Midbrain (tissue), 1 donor: ENCODE results near the gene EYS.
"Not testable (repeated sequence)": the region's sequence is repeated elsewhere in the genome, so short reads cannot be mapped to it uniquely, and the experiment has no call there.

Experiments used
- DNase-seq: peaks from one replicate; lab custom pipeline; 2025; lab: John Stamatoyannopoulos, UW

The EYS gene

GRCh38 chr6:63738190-63738589 lies 1968.8 kb downstream of the EYS start:
- not testable (repeated sequence) for DNase-seq

GRCh38 chr6:63734923-63735322 lies 1972.1 kb downstream of the EYS start:
- no peak for DNase-seq

GRCh38 chr6:63732336-63732735 lies 1974.7 kb downstream of the EYS start:
- DNase-seq = no peak

- DNase-seq = no peak
These were observed 1975.1 kb downstream of the EYS start for GRCh38 chr6:63731930-63732329.

- DNase-seq = no peak
These were observed 1976.7 kb downstream of the EYS start for GRCh38 chr6:63730311-63730710.

GRCh38 chr6:63724721-63725120 lies 1982.3 kb downstream of the EYS start:
- DNase-seq = no peak

GRCh38 chr6:63721181-63721580 lies 1985.8 kb downstream of the EYS start:
- DNase-seq = no peak

- no peak for DNase-seq
These were observed 1990.9 kb downstream of the EYS start for GRCh38 chr6:63716169-63716568.

- no peak for DNase-seq
These were observed 1992.9 kb downstream of the EYS start for GRCh38 chr6:63714091-63714490.

- no peak for DNase-seq
These were observed 1993.7 kb downstream of the EYS start for GRCh38 chr6:63713332-63713731.

- no peak for DNase-seq
These were observed 1997.9 kb downstream of the EYS start for GRCh38 chr6:63709148-63709547.

- DNase-seq = no peak
These were observed 1998.4 kb downstream of the EYS start for GRCh38 chr6:63708631-63709030.

GRCh38 chr6:63706630-63707029 lies 2000.4 kb downstream of the EYS start:
- DNase-seq = no peak

GRCh38 chr6:63705707-63706106 lies 2001.3 kb downstream of the EYS start:
- no peak for DNase-seq

GRCh38 chr6:63690221-63690620 lies 2016.8 kb downstream of the EYS start:
- no peak for DNase-seq

- DNase-seq = peak; percentile 6
These were observed 2017.6 kb downstream of the EYS start for GRCh38 chr6:63689421-63689820.

GRCh38 chr6:63685446-63686379 lies 2021.3 kb downstream of the EYS start:
- peak; percentile 11 for DNase-seq

- DNase-seq = no peak
These were observed 2023.9 kb downstream of the EYS start for GRCh38 chr6:63683071-63683603.

GRCh38 chr6:63677282-63677681 lies 2029.7 kb downstream of the EYS start:
- DNase-seq = no peak

GRCh38 chr6:63676412-63677114 lies 2030.5 kb downstream of the EYS start:
- no peak for DNase-seq

GRCh38 chr6:63675138-63675537 lies 2031.9 kb downstream of the EYS start:
- DNase-seq = no peak

- no peak for DNase-seq
These were observed 2032.4 kb downstream of the EYS start for GRCh38 chr6:63674635-63675034.

- DNase-seq = no peak
These were observed 2033.3 kb downstream of the EYS start for GRCh38 chr6:63673692-63674091.
